Measurements from ENCODE around the gene AFAP1. TPM values are rescaled to one million over a fixed set of nuclear protein-coding genes. Genes with fewer than 3 reads are reported as not detected.

The AFAP1 gene
- polyA plus RNA-seq, 3 donors: not detected

- H3K36me3 Mint-ChIP-seq: peaks cover 0 to 16% of the 10 kb centered on the region in 2 donors
- Histone ChIP-seq H3K9ac (ENCODE audit: insufficient read depth, low read length, poor library complexity, severe bottlenecking) (no peak overlapping the region), H3K27ac (ENCODE audit: low read depth in 1 of 2, low read length in 2 of 2) (no peak overlapping the region), H3K79me2 (ENCODE audit: insufficient read depth, low read length) (no peaks in the 10 kb centered on the region), H3K27me3 (ENCODE audit: control insufficient read depth in 2 of 2, insufficient read depth in 2 of 2, low read length in 2 of 2) (no peaks in the 10 kb centered on the region), H2AFZ (ENCODE audit: insufficient read depth, low read depth, low read length, poor library complexity, severe bottlenecking) (no peak overlapping the region), H4K20me1 (ENCODE audit: insufficient read depth, low read length) (no peaks in the 10 kb centered on the region), H3K4me3 (replicated peaks in 1 of 3; ENCODE audit: low read depth in 2 of 3, low read length in 3 of 3) (no peak overlapping the region), H3K4me2 (replicated peaks; ENCODE audit: extremely low read depth, low read length, poor library complexity, severe bottlenecking) (no peak overlapping the region), H3K9me3 (replicated peaks in 1 of 2; ENCODE audit: control insufficient read depth in 1 of 2, insufficient read depth in 1 of 2, low read length in 2 of 2) (no peaks in the 10 kb centered on the region), H3K36me3 (replicated peaks in 1 of 2; ENCODE audit: control insufficient read depth in 1 of 2, insufficient read depth in 2 of 2, low read length in 2 of 2) (peaks cover 0 to 3% of the 10 kb centered on the region in 2 donors), H3K4me1 (ENCODE audit: control insufficient read depth in 1 of 2, insufficient read depth in 2 of 2, low read length in 2 of 2) (no peaks in the 10 kb centered on the region)
- peaks cover 0 to 10% (median 7%) of the 10 kb centered on the region in 3 donors for H3K27me3 Mint-ChIP-seq (ENCODE audit: low read depth in 3 of 3)
- no peak overlapping the region for H3K27ac Mint-ChIP-seq
- intact Hi-C loops (cut with micrococcal nuclease): loop anchor here in 1 of 2 donors (5.0 kb wide), 1 partner anchor 609 kb away; the partner anchor contains the start of gene SORCS2
- no peak overlapping the region for H3K4me3 Mint-ChIP-seq
- H3K4me1 Mint-ChIP-seq: peaks cover 1% of the 10 kb centered on the region
- TF ChIP-seq CTCF (IDR thresholded peaks at IDR 0.05): no peak
- WGBS (ENCODE audit: insufficient coverage): 95% methylated on average over 7 of the region's 10 CpGs
- H3K9me3 Mint-ChIP-seq: peaks cover 0 to 6% (median 2%) of the 10 kb centered on the region in 7 donors
- DNase-seq: no peak
These were observed 138.7 kb downstream of the AFAP1 start for GRCh38 chr4:7801001-7801400.

- no peak for TF ChIP-seq CTCF (IDR thresholded peaks at IDR 0.05)
- no peak overlapping the region for H3K4me2 ChIP-seq (replicated peaks; ENCODE audit: extremely low read depth, low read length, poor library complexity, severe bottlenecking)
- WGBS (ENCODE audit: insufficient coverage): 96% methylated on average over 22 of the region's 22 CpGs
- no peak for DNase-seq
- H3K27me3 ChIP-seq (ENCODE audit: control insufficient read depth in 2 of 2, insufficient read depth in 2 of 2, low read length in 2 of 2): no peaks in the 10 kb centered on the region
- no peaks in the 10 kb centered on the region for H3K9me3 ChIP-seq (replicated peaks in 1 of 2; ENCODE audit: control insufficient read depth in 1 of 2, insufficient read depth in 1 of 2, low read length in 2 of 2)
- peaks cover 0 to 6% (median 2%) of the 10 kb centered on the region in 7 donors for H3K9me3 Mint-ChIP-seq
- H3K4me3 ChIP-seq (replicated peaks in 1 of 3; ENCODE audit: low read depth in 2 of 3, low read length in 3 of 3): no peak overlapping the region
- no peak overlapping the region for H3K9ac ChIP-seq (ENCODE audit: insufficient read depth, low read length, poor library complexity, severe bottlenecking)
- no peaks in the 10 kb centered on the region for H4K20me1 ChIP-seq (ENCODE audit: insufficient read depth, low read length)
- peaks cover 1% of the 10 kb centered on the region for H3K4me1 Mint-ChIP-seq
- peaks cover 0 to 16% of the 10 kb centered on the region in 2 donors for H3K36me3 Mint-ChIP-seq
- intact Hi-C loops (cut with micrococcal nuclease): loop anchor here in 1 of 2 donors (5.0 kb wide), 1 partner anchor 608 kb away; the partner anchor contains the start of gene SORCS2
- peaks cover 0 to 3% of the 10 kb centered on the region in 2 donors for H3K36me3 ChIP-seq (replicated peaks in 1 of 2; ENCODE audit: control insufficient read depth in 1 of 2, insufficient read depth in 2 of 2, low read length in 2 of 2)
- H3K4me3 Mint-ChIP-seq: no peak overlapping the region
- H3K79me2 ChIP-seq (ENCODE audit: insufficient read depth, low read length): no peaks in the 10 kb centered on the region
- H3K27ac ChIP-seq (ENCODE audit: low read depth in 1 of 2, low read length in 2 of 2): no peak overlapping the region
- no peaks in the 10 kb centered on the region for H3K4me1 ChIP-seq (ENCODE audit: control insufficient read depth in 1 of 2, insufficient read depth in 2 of 2, low read length in 2 of 2)
- H3K27ac Mint-ChIP-seq: no peak overlapping the region
- H3K27me3 Mint-ChIP-seq (ENCODE audit: low read depth in 3 of 3): peaks cover 0 to 10% (median 7%) of the 10 kb centered on the region in 3 donors
- no peak overlapping the region for H2AFZ ChIP-seq (ENCODE audit: insufficient read depth, low read depth, low read length, poor library complexity, severe bottlenecking)
These were observed 139.3 kb downstream of the AFAP1 start for GRCh38 chr4:7800410-7800809.
